Calu3 (cell line): ENCODE data around the gene CYB561D1. TPM values are rescaled to one million over a fixed set of nuclear protein-coding genes. Genes with fewer than 3 reads are reported as not detected.
"Not testable (repeated sequence)": the region's sequence is repeated elsewhere in the genome, so short reads cannot be mapped to it uniquely, and the experiment has no call there.

ENCODE experiments used
- Bru-seq: library from RNA; stranded (reverse); fragments of 400-500 nt; gene quantifications from one replicate; lab custom pipeline; 2021; lab: Mats Ljungman, UMichigan
- BruChase-seq, 2 experiments: library from RNA; stranded (reverse); fragments of 400-500 nt; gene quantifications; one replicate each; lab custom pipeline; 2021; lab: Mats Ljungman, UMichigan
- BruUV-seq: library from RNA; stranded (reverse); fragments of 400-500 nt; replicated peaks from 2 replicates; lab custom pipeline; 2021; lab: Mats Ljungman, UMichigan
- CTCF ChIA-PET: fragments of 300-600 bp; sonication (Branson Sonifier 250); formaldehyde crosslinking; loops from one replicate; lab custom pipeline; 2022; ENCODE audit warnings: antibody characterized with exemption; lab: Charles Lee
- DNase-seq: peaks from one replicate; pipeline ENCODE4 v3.0.0; 2022
- H3K27ac Mint-ChIP-seq: one replicate; pipeline ENCODE4 v1.8.0; 2022; ENCODE audit warnings: mixed read lengths; ENCODE audit not compliant: unreplicated experiment
- H3K27me3 Mint-ChIP-seq: one replicate; pipeline ENCODE4 v1.8.0; 2022; ENCODE audit warnings: mixed read lengths; ENCODE audit not compliant: unreplicated experiment
- H3K36me3 Mint-ChIP-seq: one replicate; pipeline ENCODE4 v1.8.0; 2022; ENCODE audit warnings: mild to moderate bottlenecking, moderate library complexity, mixed read lengths; ENCODE audit not compliant: insufficient read depth, unreplicated experiment
- H3K4me1 Mint-ChIP-seq: one replicate; pipeline ENCODE4 v1.8.0; 2022; ENCODE audit warnings: mild to moderate bottlenecking, low read depth, mixed read lengths; ENCODE audit not compliant: unreplicated experiment
- H3K4me3 Mint-ChIP-seq: one replicate; pipeline ENCODE4 v1.8.0; 2022; ENCODE audit warnings: mild to moderate bottlenecking, low read depth, moderate library complexity, mixed read lengths; ENCODE audit not compliant: unreplicated experiment
- H3K9me3 Mint-ChIP-seq: one replicate; pipeline ENCODE4 v1.8.0; 2022; ENCODE audit warnings: low read depth, mixed read lengths; ENCODE audit not compliant: unreplicated experiment
- CTCF ChIP-seq: fragments of 200-600 bp; IDR thresholded peaks from one replicate; pipeline ENCODE4 v1.8.0; 2022; ENCODE audit warnings: antibody characterized with exemption; ENCODE audit not compliant: unreplicated experiment
- intact Hi-C: fragments of 100-400 bp; cut with micrococcal nuclease; formaldehyde crosslinking; loops from one replicate; pipeline ENCODE4 v1.10.0; 2022; ENCODE audit not compliant: unreplicated experiment
- long read RNA-seq: library from polyadenylated mRNA; stranded (forward); transcript quantifications from one replicate; pipeline ENCODE4 v2.0.0, GENCODE V29; 2022
- total RNA-seq: library from RNA; stranded (reverse); gene quantifications from 2 replicates; pipeline ENCODE4 v1.2.3, GENCODE V29; 2022

Gene CYB561D1, protein sequence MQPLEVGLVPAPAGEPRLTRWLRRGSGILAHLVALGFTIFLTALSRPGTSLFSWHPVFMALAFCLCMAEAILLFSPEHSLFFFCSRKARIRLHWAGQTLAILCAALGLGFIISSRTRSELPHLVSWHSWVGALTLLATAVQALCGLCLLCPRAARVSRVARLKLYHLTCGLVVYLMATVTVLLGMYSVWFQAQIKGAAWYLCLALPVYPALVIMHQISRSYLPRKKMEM
- total RNA-seq (9.0 and 9.6 TPM in 2 replicates), Bru-seq, nascent RNA (percentile 53 among the genes with signal in this experiment), BruChase-seq, experiment 1, labeled RNA remaining after a 6-hour chase (percentile 61 among the genes with signal in this experiment), BruChase-seq, experiment 2, labeled RNA remaining after a 2-hour chase (percentile 69 among the genes with signal in this experiment)
- long read RNA-seq, full-length matches to known transcripts: 4 of 9 reads
- long read RNA-seq, partial matches to known transcripts: 0 of 9 reads
- long read RNA-seq, other reads (novel, unspliced or antisense): 5 of 9 reads

GRCh38 chr1:109493805-109494539 lies at the start of gene CYB561D1:
CYB561D1 (plus strand) TSS chr1:109494094; CDS start chr1:109494140, 46 bp downstream.
- CTCF ChIA-PET: interaction anchor here (2.9 kb wide), 1 partner anchor 38 kb away, joined by 13 read pairs; no protein-coding TSS in a partner anchor
- intact Hi-C loops: loop anchor here (1.0 kb wide), 1 partner anchor 38 kb away; no protein-coding TSS in a partner anchor
- Mint-ChIP-seq H3K4me1 (peaks cover 7% of the 10 kb centered on the region), H3K36me3 (peaks cover 14% of the 10 kb centered on the region), H3K27me3 (no peaks in the 10 kb centered on the region), H3K9me3 (no peaks in the 10 kb centered on the region), H3K27ac (peak within 1 kb of the TSS; percentile 54), H3K4me3 (peak within 1 kb of the TSS; percentile 98)
- peak; percentile 90 for DNase-seq
- TF ChIP-seq CTCF: peak; percentile 78
- BruUV-seq: no TSS peak

- Mint-ChIP-seq H3K4me3 (no peak overlapping the region), H3K27me3 (peaks cover 15% of the 10 kb centered on the region), H3K27ac (no peak overlapping the region), H3K36me3 (no peaks in the 10 kb centered on the region), H3K4me1 (no peaks in the 10 kb centered on the region), H3K9me3 (no peaks in the 10 kb centered on the region)
- DNase-seq: no peak
- TF ChIP-seq CTCF: no peak
- intact Hi-C loops: no loop called here
- no TSS peak for BruUV-seq
- CTCF ChIA-PET: no interaction called here
Measured at GRCh38 chr1:109444346-109444745, 49.5 kb upstream of the CYB561D1 start.

DNA sequence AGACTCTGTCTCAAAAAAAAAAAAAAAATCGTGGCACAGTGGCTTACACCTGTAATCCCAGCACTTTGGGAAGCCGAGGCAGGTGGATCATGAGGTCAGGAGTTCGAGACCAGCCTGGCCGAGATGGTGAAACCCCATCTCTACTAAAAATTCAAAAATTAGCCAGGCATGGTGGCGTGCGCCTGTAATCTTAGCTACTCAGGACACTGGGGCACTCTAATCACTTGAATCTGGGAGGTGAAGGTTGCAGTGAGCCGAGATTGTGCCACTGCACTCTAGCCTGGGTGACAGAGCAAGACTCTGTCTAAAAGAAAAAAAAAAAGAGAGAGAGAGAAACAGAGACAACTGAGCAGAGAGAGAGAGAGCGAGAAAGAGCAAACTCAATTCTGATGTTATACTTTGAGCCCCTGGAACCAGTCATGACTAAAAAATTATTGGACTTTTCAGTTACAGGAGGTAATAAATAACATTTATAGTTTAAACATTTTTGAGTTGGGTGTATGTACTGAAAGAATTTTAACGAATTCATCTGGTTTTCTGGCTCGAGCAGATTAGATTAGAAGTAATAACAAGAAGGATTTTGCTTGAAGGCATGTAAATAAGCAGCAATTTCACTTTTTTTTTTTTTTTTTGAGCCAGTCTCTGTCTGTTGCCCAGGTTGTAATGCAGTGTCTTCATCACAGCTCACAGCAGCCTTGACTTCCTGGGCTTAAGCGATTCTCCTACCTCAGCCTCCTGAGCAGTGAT lies 47.8 kb upstream of the CYB561D1 start:
- DNase-seq, H3K4me1 Mint-ChIP-seq, H3K27ac Mint-ChIP-seq, H3K36me3 Mint-ChIP-seq, intact Hi-C loops, CTCF ChIA-PET, H3K9me3 Mint-ChIP-seq, BruUV-seq, H3K4me3 Mint-ChIP-seq: not testable (repeated sequence)
- H3K27me3 Mint-ChIP-seq: peaks cover 25% of the 10 kb centered on the region

GRCh38 chr1:109447524-109447923 lies 46.4 kb upstream of the CYB561D1 start:
- Mint-ChIP-seq H3K4me3 (no peak overlapping the region), H3K27ac (no peak overlapping the region), H3K27me3 (peaks cover 36% of the 10 kb centered on the region), H3K4me1 (no peaks in the 10 kb centered on the region), H3K36me3 (no peaks in the 10 kb centered on the region), H3K9me3 (no peaks in the 10 kb centered on the region)
- no peak for DNase-seq
- BruUV-seq: no TSS peak
- CTCF ChIA-PET: no interaction called here
- intact Hi-C loops: no loop called here
- no peak for TF ChIP-seq CTCF
